Mesenchymal stem cell (in vitro differentiated cells and primary cell): Measurements from ENCODE around the gene PLCB2.

Source experiments
- DNase-seq: peaks from one replicate; pipeline ENCODE4 v3.0.0-alpha.2; 2013
- H2AFZ ChIP-seq: one replicate; pipeline ENCODE4 v1.6.1; 2013; ENCODE audit warnings: low read depth, mild to moderate bottlenecking, control low read depth, inconsistent platforms, low read length, moderate library complexity
- H2AK5ac ChIP-seq: 2 replicates; pipeline ENCODE4 v1.6.1; 2013; ENCODE audit warnings: low read length, moderate library complexity, mild to moderate bottlenecking, inconsistent platforms; ENCODE audit not compliant: severe bottlenecking
- H2BK120ac ChIP-seq: one replicate; pipeline ENCODE4 v1.6.1; 2013; ENCODE audit warnings: low read depth, mild to moderate bottlenecking, inconsistent platforms, low read length, moderate library complexity
- H2BK12ac ChIP-seq, 2 experiments: one replicate each; pipeline ENCODE4 v1.6.1; 2013; ENCODE audit warnings: inconsistent platforms in 2 of 2, low read length in 2 of 2, mild to moderate bottlenecking in 2 of 2, moderate library complexity in 2 of 2, control low read depth in 1 of 2
- H2BK15ac ChIP-seq: one replicate; pipeline ENCODE4 v1.6.1; 2013; ENCODE audit warnings: mild to moderate bottlenecking, low read depth, inconsistent platforms; ENCODE audit not compliant: poor library complexity, severe bottlenecking
- H2BK5ac ChIP-seq: 2 replicates; pipeline ENCODE4 v1.6.1; 2013; ENCODE audit warnings: low read depth, mild to moderate bottlenecking, low read length, control low read depth, inconsistent platforms; ENCODE audit not compliant: poor library complexity, severe bottlenecking
- H3K14ac ChIP-seq, 2 experiments: one replicate each; pipeline ENCODE4 v1.6.1; 2013; ENCODE audit warnings: inconsistent platforms in 2 of 2, low read length in 2 of 2, control low read depth in 1 of 2, mild to moderate bottlenecking in 1 of 2, moderate library complexity in 1 of 2
- H3K18ac ChIP-seq, 2 experiments: one replicate each; pipeline ENCODE4 v1.6.1; 2013; ENCODE audit warnings: inconsistent platforms in 2 of 2, low read length in 2 of 2, control low read depth in 1 of 2, low read depth in 1 of 2, mild to moderate bottlenecking in 1 of 2
- H3K23ac ChIP-seq, 2 experiments: one replicate each; pipeline ENCODE4 v1.6.1; 2013; ENCODE audit warnings: inconsistent platforms in 2 of 2, low read length in 2 of 2, mild to moderate bottlenecking in 2 of 2, moderate library complexity in 2 of 2, control low read depth in 1 of 2
- H3K27ac ChIP-seq: 2 replicates; pipeline ENCODE4 v1.5.1; 2013; ENCODE audit warnings: mild to moderate bottlenecking, moderate library complexity, low read length, control low read depth, inconsistent platforms; ENCODE audit not compliant: poor library complexity, severe bottlenecking
- H3K27me3 ChIP-seq, 2 experiments: 2 replicates each; pipeline versions ENCODE4 v1.6.1 to v1.7.0; 2013; ENCODE audit warnings: low read length in 2 of 2, mild to moderate bottlenecking in 2 of 2, moderate library complexity in 2 of 2, control low read depth in 1 of 2, inconsistent platforms in 1 of 2; ENCODE audit not compliant: control insufficient read depth in 1 of 2, insufficient read depth in 1 of 2
- H3K36me3 ChIP-seq, 2 experiments: 2 replicates each; pipeline versions ENCODE4 v1.6.1 to v1.7.0; 2013; ENCODE audit warnings: low read length in 2 of 2, control low read depth in 1 of 2, inconsistent platforms in 1 of 2, low read depth in 1 of 2, mild to moderate bottlenecking in 1 of 2; ENCODE audit not compliant: insufficient read depth in 2 of 2, control insufficient read depth in 1 of 2
- H3K4ac ChIP-seq, 2 experiments: one replicate each; pipeline ENCODE4 v1.6.1; 2013; ENCODE audit warnings: inconsistent platforms in 2 of 2, low read length in 2 of 2, mild to moderate bottlenecking in 2 of 2, moderate library complexity in 2 of 2, control low read depth in 1 of 2, low read depth in 1 of 2
- H3K4me1 ChIP-seq: 2 replicates; pipeline ENCODE4 v1.6.1; 2013; ENCODE audit warnings: low read depth, low read length, control low read depth; ENCODE audit not compliant: control insufficient read depth, insufficient read depth
- H3K4me2 ChIP-seq: 2 replicates; pipeline ENCODE4 v1.6.1; 2013; ENCODE audit warnings: low read length, mild to moderate bottlenecking, inconsistent platforms; ENCODE audit not compliant: poor library complexity, severe bottlenecking
- H3K4me3 ChIP-seq, 2 experiments: 2 replicates each; pipeline versions ENCODE4 v1.5.1 to v1.7.0; 2013; ENCODE audit warnings: low read length in 2 of 2, mild to moderate bottlenecking in 2 of 2, control low read depth in 1 of 2, low read depth in 1 of 2; ENCODE audit not compliant: insufficient read depth in 1 of 2
- H3K79me1 ChIP-seq: replicated peaks from 2 replicates; pipeline ENCODE4 v1.6.1; 2013; ENCODE audit warnings: mild to moderate bottlenecking, control low read depth, low read length, inconsistent platforms; ENCODE audit not compliant: poor library complexity, severe bottlenecking
- H3K9ac ChIP-seq: 2 replicates; pipeline ENCODE4 v1.7.0; 2013; ENCODE audit warnings: mild to moderate bottlenecking, low read length, moderate library complexity
- H3K9me3 ChIP-seq: 2 replicates; pipeline ENCODE4 v1.7.0; 2013; ENCODE audit warnings: mild to moderate bottlenecking, low read length; ENCODE audit not compliant: control insufficient read depth
- H4K8ac ChIP-seq: one replicate; pipeline ENCODE4 v1.6.1; 2013; ENCODE audit warnings: inconsistent platforms, mild to moderate bottlenecking, low read length, moderate library complexity
- H4K91ac ChIP-seq: one replicate; pipeline ENCODE4 v1.6.1; 2013; ENCODE audit warnings: mild to moderate bottlenecking, low read length, inconsistent platforms
- WGBS: methylation state at CpG from one replicate; pipeline ENCODE4 v1.1.7; 2013; ENCODE audit warnings: mixed read lengths; 5-methylcytosine and 5-hydroxymethylcytosine counted together

Gene PLCB2

DNA sequence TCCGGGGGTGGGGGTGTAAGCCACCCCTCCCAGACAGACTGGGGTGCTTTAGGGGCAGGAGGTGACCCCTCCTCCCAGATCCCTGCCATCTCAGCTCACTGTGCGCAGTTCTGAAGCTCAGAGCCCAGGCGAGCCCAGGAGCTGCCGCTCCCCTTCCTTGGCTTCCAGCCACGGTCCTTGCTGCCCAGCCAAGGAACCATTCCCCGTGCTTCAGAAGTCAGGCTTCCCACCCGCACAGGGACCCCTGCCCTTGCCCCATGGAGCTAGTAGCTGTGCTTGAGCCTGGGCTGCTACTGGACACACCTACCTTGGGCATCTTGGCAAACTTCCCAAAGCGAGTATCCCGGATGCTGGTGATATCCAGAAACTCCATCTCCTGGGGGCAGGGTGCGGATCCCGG, 4.8 kb downstream of the PLCB2 start:
- Histone ChIP-seq H3K4ac (no peak overlapping the region), H2AK5ac (no peak overlapping the region), H3K4me2 (no peak overlapping the region), H3K14ac (no peak overlapping the region), H2BK12ac (no peak overlapping the region), H3K4me3 (no peak overlapping the region), H2BK15ac (no peak overlapping the region), H4K91ac (no peak overlapping the region), H3K27ac (no peak overlapping the region), H2AFZ (no peak overlapping the region), H3K79me1 (no peaks in the 10 kb centered on the region), H4K8ac (no peak overlapping the region), H3K23ac (no peak overlapping the region), H3K18ac (no peak overlapping the region), H3K9ac (no peak overlapping the region), H2BK120ac (no peak overlapping the region), H2BK5ac (no peak overlapping the region), H3K4me1 (peaks cover 8% of the 10 kb centered on the region), H3K36me3 (no peaks in the 10 kb centered on the region), H3K27me3 (peaks cover 30 to 81% of the 10 kb centered on the region in 2 experiments), H3K9me3 (peaks cover 11% of the 10 kb centered on the region)
- no peak for DNase-seq
- 91% methylated on average over 10 of the region's 11 CpGs for WGBS

GRCh38 chr15:40302288-40302886, 5.3 kb downstream of the PLCB2 start:
- 93% methylated on average over 15 of the region's 19 CpGs for WGBS
- peak overlapping the region in 1 of 2 experiments; percentile 56 for H3K18ac ChIP-seq

GRCh38 chr15:40301467-40302179, 6.1 kb downstream of the PLCB2 start:
- Histone ChIP-seq H3K18ac (no peak overlapping the region), H2BK5ac (no peak overlapping the region), H2BK15ac (no peak overlapping the region), H3K4me2 (no peak overlapping the region), H2AK5ac (no peak overlapping the region), H3K4me1 (no peaks in the 10 kb centered on the region), H3K4ac (no peak overlapping the region), H4K8ac (no peak overlapping the region), H3K9me3 (peaks cover 11% of the 10 kb centered on the region), H3K27ac (no peak overlapping the region), H3K79me1 (no peaks in the 10 kb centered on the region), H4K91ac (no peak overlapping the region), H2BK120ac (no peak overlapping the region), H3K36me3 (no peaks in the 10 kb centered on the region), H3K4me3 (no peak overlapping the region), H3K27me3 (peaks cover 36 to 83% of the 10 kb centered on the region in 2 experiments), H3K14ac (no peak overlapping the region), H2BK12ac (no peak overlapping the region), H3K9ac (no peak overlapping the region), H3K23ac (no peak overlapping the region), H2AFZ (no peak overlapping the region)
- WGBS, result 48% methylated on average over 12 of the region's 12 CpGs
- DNase-seq, result no peak

More at GRCh38 chr15:40302288-40302886, 5.3 kb downstream of the PLCB2 start:
- Histone ChIP-seq H2BK15ac (no peak overlapping the region), H4K8ac (no peak overlapping the region), H3K4ac (no peak overlapping the region), H2BK5ac (no peak overlapping the region), H2AFZ (no peak overlapping the region), H3K4me2 (no peak overlapping the region), H4K91ac (peak overlapping the region; percentile 14), H3K23ac (no peak overlapping the region), H2BK12ac (peak overlapping the region in 1 of 2 experiments; percentile 14), H3K9ac (no peak overlapping the region), H2BK120ac (no peak overlapping the region), H3K79me1 (no peaks in the 10 kb centered on the region), H3K27ac (no peak overlapping the region), H3K36me3 (no peaks in the 10 kb centered on the region), H3K4me3 (no peak overlapping the region), H3K4me1 (peaks cover 3% of the 10 kb centered on the region), H2AK5ac (no peak overlapping the region), H3K9me3 (peaks cover 11% of the 10 kb centered on the region), H3K14ac (no peak overlapping the region), H3K27me3 (peaks cover 31 to 84% of the 10 kb centered on the region in 2 experiments)
- no peak for DNase-seq

DNA sequence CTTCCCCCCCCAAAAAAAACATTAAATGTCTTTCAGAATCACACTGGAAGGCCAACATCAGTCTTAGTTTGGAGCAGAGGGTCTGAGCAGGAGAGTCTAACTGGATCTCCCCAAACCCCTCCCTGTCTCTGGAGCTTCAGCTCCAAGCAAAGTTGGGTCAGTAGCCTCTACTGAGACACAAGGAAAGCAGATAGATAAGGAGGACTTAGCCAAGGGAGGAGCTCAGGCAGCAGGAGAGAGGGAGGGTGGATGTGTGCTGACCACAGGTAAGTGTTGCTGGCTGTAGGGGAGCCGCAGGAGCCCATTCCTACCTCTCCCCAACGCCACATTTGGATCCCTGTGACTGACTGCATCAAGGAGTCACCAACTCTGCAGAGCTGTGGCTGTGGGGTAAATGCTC, 7.0 kb downstream of the PLCB2 start:
- H2AFZ ChIP-seq, result no peak overlapping the region
- H2BK12ac ChIP-seq, result no peak overlapping the region
- H3K4me3 ChIP-seq, result no peak overlapping the region
- no peak overlapping the region for H2BK5ac ChIP-seq
- H2BK120ac ChIP-seq, result no peak overlapping the region
- H3K9ac ChIP-seq, result no peak overlapping the region
- no peak overlapping the region for H3K4me2 ChIP-seq
- no peak overlapping the region for H3K23ac ChIP-seq
- no peaks in the 10 kb centered on the region for H3K4me1 ChIP-seq
- no CpG with 5 or more reads among the region's 2 CpGs for WGBS
- peaks cover 45 to 84% of the 10 kb centered on the region in 2 experiments for H3K27me3 ChIP-seq
- H3K9me3 ChIP-seq, result peaks cover 11% of the 10 kb centered on the region
- H2BK15ac ChIP-seq, result no peak overlapping the region
- no peak overlapping the region for H3K18ac ChIP-seq
- no peaks in the 10 kb centered on the region for H3K79me1 ChIP-seq
- no peak overlapping the region for H4K8ac ChIP-seq
- no peak for DNase-seq
- no peaks in the 10 kb centered on the region for H3K36me3 ChIP-seq
- no peak overlapping the region for H3K4ac ChIP-seq
- H3K27ac ChIP-seq, result no peak overlapping the region
- H4K91ac ChIP-seq, result no peak overlapping the region
- no peak overlapping the region for H2AK5ac ChIP-seq
- no peak overlapping the region for H3K14ac ChIP-seq
